Activated CD8-positive, alpha-beta memory T cell treated with anti-CD3 and anti-CD28 coated beads for 4 hours (primary cell): Measurements from ENCODE around the gene RPS29.

Experiments
- DNase-seq, 2 donors: peaks; one replicate each; pipeline ENCODE4 v3.0.0-alpha.2; 2020; ENCODE audit warnings: low read depth in 2 of 2

RPS29 gene

DNA sequence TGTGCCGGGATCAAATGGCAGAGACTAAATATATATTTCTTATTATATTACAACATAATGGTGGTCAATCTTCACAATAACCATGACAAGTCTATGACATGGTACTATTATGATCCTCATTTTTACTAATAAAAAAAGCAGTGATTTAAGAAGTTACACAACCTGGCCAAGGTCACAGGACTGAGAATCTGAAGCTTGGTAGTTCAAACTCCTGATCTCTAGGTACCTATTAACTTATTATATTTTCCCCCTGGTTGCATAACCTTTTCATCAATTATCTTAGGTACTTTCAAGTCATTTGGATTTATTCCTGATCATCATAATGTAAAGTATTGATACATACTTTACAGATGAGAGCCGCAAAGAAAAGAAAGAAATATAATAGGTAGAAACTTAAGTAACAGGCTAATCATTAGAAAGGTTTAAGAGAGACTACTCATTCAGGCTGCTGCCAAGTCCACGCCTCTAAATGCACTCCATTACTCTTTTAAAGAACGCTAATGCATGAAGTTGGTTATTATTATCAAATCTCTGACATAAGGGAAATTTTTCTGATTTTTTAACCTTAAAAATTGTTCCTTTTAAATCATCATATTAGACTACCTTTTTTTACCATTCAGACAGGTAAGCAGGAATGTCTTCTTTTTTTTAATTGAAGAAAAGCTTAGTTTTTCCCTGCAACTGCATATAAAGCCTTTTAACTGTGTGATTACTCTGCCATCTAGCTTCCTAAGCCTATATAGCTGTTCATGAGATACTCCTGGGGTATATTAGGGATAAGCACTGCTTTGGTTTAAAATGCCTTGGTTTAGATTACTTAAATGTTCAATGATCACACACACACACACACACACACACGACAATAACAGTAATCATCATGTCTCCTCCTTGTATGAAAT is 35.6 kb downstream of the RPS29 start:
- DNase-seq = no peak

DNA sequence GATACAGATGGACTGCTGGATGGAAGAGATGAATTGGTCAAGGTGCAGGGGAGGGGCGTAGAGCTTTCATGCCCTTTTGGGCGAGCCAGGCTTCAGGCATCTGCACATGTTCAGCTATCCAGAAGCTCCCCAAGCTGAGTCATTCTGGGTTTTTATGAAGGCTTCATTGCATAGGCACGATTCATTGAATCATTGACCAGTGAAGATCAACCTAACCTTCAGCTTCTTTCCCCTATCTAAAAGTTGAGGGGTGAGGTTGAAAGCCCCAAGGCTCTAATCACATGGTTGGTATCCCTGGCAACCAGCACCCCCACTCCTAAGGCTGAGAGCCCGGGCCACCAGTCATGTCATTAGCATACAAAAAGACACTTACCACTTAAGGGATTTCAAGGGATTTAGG is 36.3 kb downstream of the RPS29 start:
- DNase-seq = no peak

GRCh38 chr14:49549446-49549845 is 36.7 kb downstream of the RPS29 start:
- DNase-seq = no peak

- DNase-seq = no peak
Measured at GRCh38 chr14:49546766-49547165, 39.4 kb downstream of the RPS29 start.

DNA sequence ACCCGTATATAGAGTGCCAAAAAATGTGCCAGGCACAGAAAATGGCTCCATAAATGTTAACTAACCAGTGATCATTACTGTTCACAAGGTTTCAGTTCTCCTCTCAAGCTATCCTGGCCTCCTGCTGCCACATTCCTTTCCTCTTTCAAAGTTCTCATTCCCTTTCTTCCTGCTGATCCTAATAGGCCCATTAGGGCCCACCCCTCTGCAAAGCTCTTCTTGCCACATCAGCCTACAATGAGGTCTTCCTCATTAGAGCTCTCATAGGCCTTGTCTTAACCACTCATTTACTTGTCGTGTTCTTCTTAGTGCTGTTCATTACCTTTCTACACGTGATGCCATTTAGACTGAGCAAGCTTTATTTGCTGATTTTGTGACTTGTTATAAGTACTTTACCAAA is 40.5 kb downstream of the RPS29 start:
- no peak for DNase-seq

DNA sequence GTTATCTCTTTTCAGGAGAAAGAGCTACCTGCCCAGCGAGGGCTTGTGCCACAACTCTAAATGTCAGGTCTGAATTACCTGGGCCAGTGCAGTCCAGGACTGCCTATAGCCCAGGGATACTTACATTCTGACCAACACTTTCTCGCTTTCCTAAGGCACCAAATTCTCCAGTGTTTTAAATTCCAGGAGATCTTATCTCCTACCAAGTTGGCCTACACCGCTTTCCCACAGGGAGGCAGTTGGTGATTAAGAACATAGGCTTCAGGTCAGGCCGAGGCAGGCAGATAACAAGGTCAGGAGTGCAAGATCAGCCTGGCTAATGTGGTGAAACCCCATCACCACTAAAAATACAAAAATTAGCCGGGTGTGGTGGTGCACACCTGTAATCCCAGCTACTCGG is 41.1 kb downstream of the RPS29 start:
- no peak for DNase-seq

- DNase-seq = no peak
Measured at GRCh38 chr14:49541049-49541448, 45.1 kb downstream of the RPS29 start.

GRCh38 chr14:49538852-49539251 is 47.3 kb downstream of the RPS29 start:
- no peak for DNase-seq
